Ascending aorta (tissue), 2 donors: ENCODE results near the gene NFE2L2. TPM values are rescaled to one million over a fixed set of nuclear protein-coding genes. Genes with fewer than 3 reads are reported as not detected.
"Not testable (repeated sequence)": the region's sequence is repeated elsewhere in the genome, so short reads cannot be mapped to it uniquely, and the experiment has no call there.

Source experiments
- DNase-seq, 2 donors: peaks; one replicate each; pipeline ENCODE4 v3.0.0-alpha.2; 2019; ENCODE audit warnings: low spot score in 2 of 2
- H3K27ac ChIP-seq, 2 donors: fragments of 200-600 bp; sonication (generic); one replicate each; pipeline ENCODE4 v1.5.1; 2016 to 2017; ENCODE audit warnings: mild to moderate bottlenecking in 1 of 2
- H3K27me3 ChIP-seq: fragments of 200-600 bp; sonication (generic); one replicate; pipeline ENCODE4 v1.5.1; 2017
- H3K36me3 ChIP-seq, 2 donors: fragments of 200-600 bp; sonication (generic); one replicate each; pipeline ENCODE4 v1.5.1; 2016
- H3K4me1 ChIP-seq, 2 donors: fragments of 200-600 bp; sonication (generic); one replicate each; pipeline ENCODE4 v1.5.1; 2016 to 2017; ENCODE audit warnings: mild to moderate bottlenecking in 1 of 2
- H3K4me3 ChIP-seq, 2 donors: fragments of 200-600 bp; sonication (generic); one replicate each; pipeline ENCODE4 v1.5.1; 2016 to 2017; ENCODE audit warnings: mild to moderate bottlenecking in 1 of 2
- H3K9me3 ChIP-seq, 2 donors: fragments of 200-600 bp; sonication (generic); one replicate each; pipeline ENCODE4 v1.5.1; 2016
- CTCF ChIP-seq, 3 experiments: fragments of 200-600 bp in 2 of 3; fragments of 450-650 bp in 1 of 3; sonication (generic) in 2 of 3; IDR thresholded peaks; one replicate each; pipeline ENCODE4 v1.5.1; 2016 to 2019; ENCODE audit warnings: antibody characterized with exemption in 3 of 3, mild to moderate bottlenecking in 1 of 3, moderate library complexity in 1 of 3
- intact Hi-C: fragments of 100-400 bp; cut with DNase I; formaldehyde crosslinking; loops from one replicate; pipeline ENCODE4 v1.15.1; 2023
- total RNA-seq: library from RNA; depleted of rRNA; stranded (reverse); fragments of >200 nt; gene quantifications from one replicate; pipeline ENCODE4 v1.1.0, GENCODE V29; 2016

Gene NFE2L2
- total RNA-seq, 1 donor from 2014 or later, result 99.3 TPM

DNA sequence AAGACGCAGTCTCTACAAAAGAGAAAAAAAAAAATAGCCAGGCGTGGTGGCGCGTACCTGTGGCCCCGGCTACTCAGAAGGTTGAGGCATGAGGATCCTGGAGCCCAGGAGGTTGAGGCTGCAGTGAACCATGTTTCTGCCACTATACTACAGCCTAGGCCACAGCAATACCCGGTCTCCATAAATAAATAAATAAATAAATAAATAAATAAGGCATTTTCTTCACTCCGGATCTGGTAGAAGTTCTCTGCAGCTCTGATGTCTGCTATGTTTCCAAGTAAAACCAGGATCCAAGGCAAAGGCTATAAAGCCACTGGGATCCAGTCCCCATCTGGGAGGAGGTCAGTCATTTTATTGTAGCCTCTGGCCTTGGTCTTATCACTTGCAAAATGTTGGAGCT is 15.5 kb downstream of the NFE2L2 start:
- H3K27me3 ChIP-seq, result no peaks in the 10 kb centered on the region
- H3K4me1 ChIP-seq, result peaks cover 6 to 85% of the 10 kb centered on the region in 2 donors
- H3K27ac ChIP-seq, result peak overlapping the region; percentile 4 to 55
- DNase-seq, result no peak
- intact Hi-C loops, result no loop called here
- H3K9me3 ChIP-seq, result no peaks in the 10 kb centered on the region
- H3K36me3 ChIP-seq, result peaks cover 0 to 4% of the 10 kb centered on the region in 2 donors
- TF ChIP-seq CTCF (IDR thresholded peaks at IDR 0.05), result no peak
- no peak overlapping the region for H3K4me3 ChIP-seq

DNA sequence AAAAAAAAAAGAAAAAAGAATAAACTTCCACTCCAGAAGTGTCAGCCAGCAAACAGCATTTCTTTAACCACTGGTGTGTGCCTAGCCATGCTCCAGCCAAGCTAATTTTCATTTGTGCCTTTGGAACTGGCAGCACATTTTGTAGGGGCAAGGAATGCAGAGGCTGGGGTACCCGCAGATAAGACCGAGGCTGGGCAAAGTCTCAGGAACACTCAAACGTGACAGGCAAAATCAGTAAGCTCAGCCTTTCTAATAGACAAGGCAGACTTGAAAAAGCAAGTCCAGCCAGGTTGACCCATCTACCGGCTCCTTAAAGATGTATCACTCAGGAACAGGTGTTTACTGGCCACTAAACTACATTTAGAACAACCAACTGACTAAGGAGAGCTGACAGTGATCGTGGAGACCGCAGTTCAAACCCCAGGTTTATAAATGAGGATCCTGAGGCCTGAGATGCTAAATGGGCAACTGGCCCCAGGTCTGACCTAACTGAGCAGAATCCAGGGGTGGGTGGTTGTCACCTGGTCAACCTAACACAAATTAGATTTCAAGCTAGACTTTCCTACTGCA is 16.7 kb downstream of the NFE2L2 start:
- no peaks in the 10 kb centered on the region for H3K9me3 ChIP-seq
- H3K27ac ChIP-seq, result peak overlapping the region; percentile 4 to 55
- peaks cover 10 to 84% of the 10 kb centered on the region in 2 donors for H3K4me1 ChIP-seq
- TF ChIP-seq CTCF (IDR thresholded peaks at IDR 0.05), result no peak
- peaks cover 0 to 4% of the 10 kb centered on the region in 2 donors for H3K36me3 ChIP-seq
- H3K27me3 ChIP-seq, result no peaks in the 10 kb centered on the region
- H3K4me3 ChIP-seq, result no peak overlapping the region
- intact Hi-C loops, result no loop called here
- no peak for DNase-seq

DNA sequence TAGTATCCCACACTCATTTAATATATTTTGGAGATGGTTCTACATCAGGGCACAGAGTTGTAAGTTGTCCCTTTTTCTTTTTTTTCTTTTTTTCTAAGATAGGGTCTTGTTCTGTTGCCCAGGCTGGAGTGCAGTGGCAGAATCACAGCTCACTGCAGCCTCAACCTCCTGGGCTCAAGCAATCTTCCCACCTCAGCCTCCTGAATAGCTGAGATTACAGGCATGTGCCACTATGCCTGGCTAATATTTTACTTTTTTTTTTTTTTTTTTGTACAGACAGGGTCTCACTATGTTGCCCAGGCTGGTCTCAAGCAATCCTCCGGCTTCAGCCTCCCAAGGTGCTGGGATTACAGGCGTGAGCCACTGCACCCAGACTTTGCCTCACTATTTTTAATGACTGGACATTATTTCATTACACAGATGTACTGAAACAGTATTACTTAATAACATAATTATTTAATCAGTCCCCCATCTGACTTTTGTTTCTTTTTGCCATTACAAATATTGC is 17.9 kb downstream of the NFE2L2 start:
- DNase-seq, H3K9me3 ChIP-seq, H3K36me3 ChIP-seq, intact Hi-C loops, H3K27me3 ChIP-seq, H3K4me3 ChIP-seq: not testable (repeated sequence)
- Histone ChIP-seq H3K4me1 (peaks cover 16 to 80% of the 10 kb centered on the region in 2 donors), H3K27ac (peak overlapping the region; percentile 90 to 94)

DNA sequence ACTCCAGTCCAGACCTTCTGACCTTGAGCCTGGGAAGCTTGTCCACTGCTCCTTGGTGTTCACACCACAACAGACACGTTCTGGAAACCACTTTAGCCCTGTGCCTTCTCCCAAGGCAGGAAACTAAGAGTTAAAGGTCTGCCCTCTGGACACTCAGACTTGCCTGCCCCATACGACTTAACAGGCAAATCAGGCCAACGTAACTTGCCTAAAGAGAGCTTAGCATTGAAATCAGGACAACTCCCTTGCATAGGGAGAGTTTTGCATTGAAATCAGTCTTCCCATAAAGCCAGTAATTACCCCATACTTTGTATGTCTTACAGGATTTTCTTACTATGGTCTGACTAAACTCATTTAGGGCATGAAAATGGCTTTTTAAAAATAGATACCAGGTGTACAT is 18.5 kb downstream of the NFE2L2 start:
- Histone ChIP-seq H3K4me1 (peaks cover 20 to 80% of the 10 kb centered on the region in 2 donors), H3K27me3 (no peaks in the 10 kb centered on the region), H3K9me3 (no peaks in the 10 kb centered on the region), H3K36me3 (peaks cover 0 to 4% of the 10 kb centered on the region in 2 donors), H3K4me3 (no peak overlapping the region), H3K27ac (peak overlapping the region; percentile 90 to 94)
- intact Hi-C loops, result no loop called here
- TF ChIP-seq CTCF (IDR thresholded peaks at IDR 0.05), result no peak
- no peak for DNase-seq

GRCh38 chr2:177245010-177245422 is 19.5 kb downstream of the NFE2L2 start:
- no peak for TF ChIP-seq CTCF (IDR thresholded peaks at IDR 0.05)
- H3K27ac ChIP-seq, result peak overlapping the region; percentile 90 to 94
- intact Hi-C loops, result no loop called here
- H3K4me3 ChIP-seq, result no peak overlapping the region
- peaks cover 0 to 4% of the 10 kb centered on the region in 2 donors for H3K36me3 ChIP-seq
- H3K9me3 ChIP-seq, result no peaks in the 10 kb centered on the region
- DNase-seq, result no peak
- H3K4me1 ChIP-seq, result peaks cover 20 to 81% of the 10 kb centered on the region in 2 donors
- no peaks in the 10 kb centered on the region for H3K27me3 ChIP-seq

GRCh38 chr2:177244244-177244771 is 20.2 kb downstream of the NFE2L2 start:
- Histone ChIP-seq H3K9me3 (no peaks in the 10 kb centered on the region), H3K4me1 (peaks cover 22 to 84% of the 10 kb centered on the region in 2 donors), H3K27ac (peak overlapping the region; percentile 90 to 94), H3K36me3 (peaks cover 0 to 4% of the 10 kb centered on the region in 2 donors), H3K27me3 (no peaks in the 10 kb centered on the region), H3K4me3 (no peak overlapping the region)
- no peak for DNase-seq
- no peak for TF ChIP-seq CTCF (IDR thresholded peaks at IDR 0.05)
- intact Hi-C loops, result no loop called here
